WTC11 (cell line): ENCODE results near the gene NPHS1. TPM values are rescaled to one million over a fixed set of nuclear protein-coding genes. Genes with fewer than 3 reads are reported as not detected.

Experiments
- CREM ChIP-seq: sonication (generic); formaldehyde crosslinking; IDR thresholded peaks from 2 replicates; pipeline ENCODE4 v1.8.1; 2022; ENCODE audit warnings: mild to moderate bottlenecking, missing genetic modification reagents, moderate library complexity
- FOXK1 ChIP-seq: sonication (generic); formaldehyde crosslinking; IDR thresholded peaks from 2 replicates; pipeline ENCODE4 v1.8.0; 2022; ENCODE audit warnings: mild to moderate bottlenecking, moderate library complexity, missing genetic modification reagents
- FOXP1 ChIP-seq: sonication (generic); formaldehyde crosslinking; IDR thresholded peaks from 2 replicates; pipeline ENCODE4 v1.8.0; 2022; ENCODE audit warnings: missing genetic modification reagents, mild to moderate bottlenecking, moderate library complexity, borderline replicate concordance
- GRHL2 ChIP-seq: fragments of 250-450 bp; sonication (Bioruptor Pico); IDR thresholded peaks from 2 replicates; pipeline ENCODE4 v1.8.0; 2022; ENCODE audit warnings: mild to moderate bottlenecking, moderate library complexity; ENCODE audit not compliant: insufficient replicate concordance, severe bottlenecking
- IRF2 ChIP-seq: sonication (generic); formaldehyde crosslinking; IDR thresholded peaks from 2 replicates; pipeline ENCODE4 v1.8.0; 2022; ENCODE audit warnings: low read depth, missing genetic modification reagents, borderline replicate concordance
- MYBL2 ChIP-seq: sonication (generic); formaldehyde crosslinking; IDR thresholded peaks from 2 replicates; pipeline ENCODE4 v1.8.1; 2023; ENCODE audit warnings: mild to moderate bottlenecking, moderate library complexity, missing genetic modification reagents
- NFYB ChIP-seq: sonication (generic); formaldehyde crosslinking; conservative IDR thresholded peaks from 2 replicates; pipeline ENCODE4 v1.8.0; 2022; ENCODE audit warnings: low read depth, missing genetic modification reagents
- OVOL2 ChIP-seq: fragments of 250-450 bp; sonication (Bioruptor Pico); IDR thresholded peaks from 2 replicates; pipeline ENCODE4 v1.9.0; 2021; ENCODE audit warnings: mild to moderate bottlenecking, borderline replicate concordance
- PRRX2 ChIP-seq: fragments of 250-450 bp; sonication (Bioruptor Pico); IDR thresholded peaks from 2 replicates; pipeline ENCODE4 v1.8.0; 2021; ENCODE audit warnings: mild to moderate bottlenecking
- RELA ChIP-seq: sonication (generic); formaldehyde crosslinking; IDR thresholded peaks from 2 replicates; pipeline ENCODE4 v1.8.1; 2022; ENCODE audit warnings: missing genetic modification reagents, mild to moderate bottlenecking, borderline replicate concordance
- SMAD3 ChIP-seq: sonication (generic); formaldehyde crosslinking; IDR thresholded peaks from 2 replicates; pipeline ENCODE4 v1.8.0; 2022; ENCODE audit warnings: missing genetic modification reagents, mild to moderate bottlenecking, borderline replicate concordance
- SP1 ChIP-seq: sonication (generic); formaldehyde crosslinking; conservative IDR thresholded peaks from 2 replicates; pipeline ENCODE4 v1.8.1; 2022; ENCODE audit warnings: missing genetic modification reagents
- TEAD1 ChIP-seq: sonication (generic); formaldehyde crosslinking; IDR thresholded peaks from 2 replicates; pipeline ENCODE4 v1.8.0; 2022; ENCODE audit warnings: mild to moderate bottlenecking, missing genetic modification reagents
- TEAD4 ChIP-seq: sonication (generic); formaldehyde crosslinking; IDR thresholded peaks from 2 replicates; pipeline ENCODE4 v1.8.0; 2022; ENCODE audit warnings: mild to moderate bottlenecking, missing genetic modification reagents
- ZBTB21 ChIP-seq: sonication (generic); formaldehyde crosslinking; IDR thresholded peaks from 2 replicates; pipeline ENCODE4 v1.8.1; 2023; ENCODE audit warnings: mild to moderate bottlenecking, missing genetic modification reagents, borderline replicate concordance
- ZNF138 ChIP-seq: sonication (generic); formaldehyde crosslinking; conservative IDR thresholded peaks from 2 replicates; pipeline ENCODE4 v1.8.1; 2022; ENCODE audit warnings: mild to moderate bottlenecking, moderate library complexity, missing genetic modification reagents
- ZNF219 ChIP-seq: sonication (generic); formaldehyde crosslinking; IDR thresholded peaks from 2 replicates; pipeline ENCODE4 v1.8.0; 2023; ENCODE audit warnings: missing genetic modification reagents, mild to moderate bottlenecking, borderline replicate concordance
- ZNF671 ChIP-seq: fragments of 250-450 bp; sonication (Bioruptor Pico); IDR thresholded peaks from 2 replicates; pipeline ENCODE4 v1.8.0; 2021; ENCODE audit warnings: mild to moderate bottlenecking
- total RNA-seq: library from RNA; stranded (reverse); gene quantifications from 3 replicates; pipeline ENCODE4 v1.2.3, GENCODE V29; 2021
- TF ChIP-seq, protein P1 (sequence below): sonication (generic); formaldehyde crosslinking; IDR thresholded peaks from 2 replicates; pipeline ENCODE4 v1.8.1; 2022; ENCODE audit warnings: mild to moderate bottlenecking, moderate library complexity, missing genetic modification reagents
- TF ChIP-seq, protein P2 (sequence below): fragments of 250-450 bp; sonication (Bioruptor Pico); IDR thresholded peaks from 2 replicates; pipeline ENCODE4 v1.9.0; 2021; ENCODE audit warnings: mild to moderate bottlenecking
- TF ChIP-seq, protein P3 (sequence below): sonication (generic); formaldehyde crosslinking; IDR thresholded peaks from 2 replicates; pipeline ENCODE4 v1.8.1; 2023; ENCODE audit warnings: mild to moderate bottlenecking, moderate library complexity, missing genetic modification reagents
- TF ChIP-seq, protein P4 (sequence below): fragments of 250-450 bp; sonication (Bioruptor Pico); IDR thresholded peaks from 2 replicates; pipeline ENCODE4 v1.9.0; 2021; ENCODE audit warnings: mild to moderate bottlenecking, borderline replicate concordance
- TF ChIP-seq, protein P5 (sequence below): sonication (generic); formaldehyde crosslinking; IDR thresholded peaks from 2 replicates; pipeline ENCODE4 v1.8.1; 2023; ENCODE audit warnings: mild to moderate bottlenecking, missing genetic modification reagents
- TF ChIP-seq, protein P6 (sequence below): sonication (generic); formaldehyde crosslinking; IDR thresholded peaks from 2 replicates; pipeline ENCODE4 v1.8.0; 2022; ENCODE audit warnings: mild to moderate bottlenecking, missing genetic modification reagents
- TF ChIP-seq, protein P7 (sequence below): sonication (generic); formaldehyde crosslinking; IDR thresholded peaks from 2 replicates; pipeline ENCODE4 v1.8.0; 2023; ENCODE audit warnings: missing genetic modification reagents
- TF ChIP-seq, protein P8 (sequence below): sonication (generic); formaldehyde crosslinking; IDR thresholded peaks from 2 replicates; pipeline ENCODE4 v1.8.1; 2022; ENCODE audit warnings: low read depth, missing genetic modification reagents, borderline replicate concordance

NPHS1 gene
- total RNA-seq, 1 experiment from 2014 or later = 0.61 TPM

DNA sequence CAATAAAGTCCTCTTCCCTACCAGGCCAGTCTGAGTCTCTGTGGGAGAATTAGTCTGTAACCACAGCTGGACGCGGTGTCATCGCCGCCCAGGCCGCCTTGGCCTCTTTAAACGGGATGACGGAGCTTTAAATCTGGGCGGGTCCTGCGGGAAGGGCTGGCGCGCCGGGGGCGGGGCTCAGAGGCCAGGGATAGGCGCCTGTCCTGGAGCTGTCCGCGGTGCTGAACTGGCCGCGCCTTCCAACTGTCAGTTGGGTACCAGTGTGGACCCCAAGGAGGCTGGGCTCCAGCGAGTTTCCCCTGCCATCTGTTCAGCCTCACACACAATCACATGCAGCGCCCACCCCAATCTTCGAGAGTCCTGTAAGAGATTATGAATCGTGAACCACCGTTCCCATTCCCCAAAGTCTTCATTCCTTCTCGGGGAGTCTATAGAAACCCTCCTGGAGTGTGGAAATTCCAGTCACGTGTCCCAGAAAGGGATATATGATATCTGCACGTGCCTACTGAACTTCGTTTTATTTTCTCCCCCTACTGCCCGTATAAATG lies 27.5 kb upstream of the NPHS1 start (continued):
- no peak for TF ChIP-seq OVOL2 (CRISPR knock-in tag)
- no peak for TF ChIP-seq ZBTB21 (CRISPR knock-in tag)
- 0 out of 2 replicates have a peak, but pooled peaks have one; percentile 19 for TF ChIP-seq NFYB (CRISPR knock-in tag)
- TF ChIP-seq, protein P1, sequence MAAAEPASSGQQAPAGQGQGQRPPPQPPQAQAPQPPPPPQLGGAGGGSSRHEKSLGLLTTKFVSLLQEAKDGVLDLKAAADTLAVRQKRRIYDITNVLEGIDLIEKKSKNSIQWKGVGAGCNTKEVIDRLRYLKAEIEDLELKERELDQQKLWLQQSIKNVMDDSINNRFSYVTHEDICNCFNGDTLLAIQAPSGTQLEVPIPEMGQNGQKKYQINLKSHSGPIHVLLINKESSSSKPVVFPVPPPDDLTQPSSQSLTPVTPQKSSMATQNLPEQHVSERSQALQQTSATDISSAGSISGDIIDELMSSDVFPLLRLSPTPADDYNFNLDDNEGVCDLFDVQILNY (CRISPR knock-in tag) = peak; percentile 90
- no peak for TF ChIP-seq GRHL2 (CRISPR knock-in tag)
- TF ChIP-seq SMAD3 (CRISPR knock-in tag) = peak; percentile 93
- TF ChIP-seq, protein P2, sequence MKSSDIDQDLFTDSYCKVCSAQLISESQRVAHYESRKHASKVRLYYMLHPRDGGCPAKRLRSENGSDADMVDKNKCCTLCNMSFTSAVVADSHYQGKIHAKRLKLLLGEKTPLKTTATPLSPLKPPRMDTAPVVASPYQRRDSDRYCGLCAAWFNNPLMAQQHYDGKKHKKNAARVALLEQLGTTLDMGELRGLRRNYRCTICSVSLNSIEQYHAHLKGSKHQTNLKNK (CRISPR knock-in tag) = no peak
- TF ChIP-seq, protein P3, sequence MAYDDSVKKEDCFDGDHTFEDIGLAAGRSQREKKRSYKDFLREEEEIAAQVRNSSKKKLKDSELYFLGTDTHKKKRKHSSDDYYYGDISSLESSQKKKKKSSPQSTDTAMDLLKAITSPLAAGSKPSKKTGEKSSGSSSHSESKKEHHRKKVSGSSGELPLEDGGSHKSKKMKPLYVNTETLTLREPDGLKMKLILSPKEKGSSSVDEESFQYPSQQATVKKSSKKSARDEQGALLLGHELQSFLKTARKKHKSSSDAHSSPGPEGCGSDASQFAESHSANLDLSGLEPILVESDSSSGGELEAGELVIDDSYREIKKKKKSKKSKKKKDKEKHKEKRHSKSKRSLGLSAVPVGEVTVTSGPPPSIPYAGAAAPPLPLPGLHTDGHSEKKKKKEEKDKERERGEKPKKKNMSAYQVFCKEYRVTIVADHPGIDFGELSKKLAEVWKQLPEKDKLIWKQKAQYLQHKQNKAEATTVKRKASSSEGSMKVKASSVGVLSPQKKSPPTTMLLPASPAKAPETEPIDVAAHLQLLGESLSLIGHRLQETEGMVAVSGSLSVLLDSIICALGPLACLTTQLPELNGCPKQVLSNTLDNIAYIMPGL (CRISPR knock-in tag) = peak; percentile 57
- no peak for TF ChIP-seq ZNF671 (CRISPR knock-in tag)
- TF ChIP-seq PRRX2 = no peak
- TF ChIP-seq MYBL2 (CRISPR knock-in tag) = no peak; the same call in 1 of the 2 replicates
- TF ChIP-seq, protein P4, sequence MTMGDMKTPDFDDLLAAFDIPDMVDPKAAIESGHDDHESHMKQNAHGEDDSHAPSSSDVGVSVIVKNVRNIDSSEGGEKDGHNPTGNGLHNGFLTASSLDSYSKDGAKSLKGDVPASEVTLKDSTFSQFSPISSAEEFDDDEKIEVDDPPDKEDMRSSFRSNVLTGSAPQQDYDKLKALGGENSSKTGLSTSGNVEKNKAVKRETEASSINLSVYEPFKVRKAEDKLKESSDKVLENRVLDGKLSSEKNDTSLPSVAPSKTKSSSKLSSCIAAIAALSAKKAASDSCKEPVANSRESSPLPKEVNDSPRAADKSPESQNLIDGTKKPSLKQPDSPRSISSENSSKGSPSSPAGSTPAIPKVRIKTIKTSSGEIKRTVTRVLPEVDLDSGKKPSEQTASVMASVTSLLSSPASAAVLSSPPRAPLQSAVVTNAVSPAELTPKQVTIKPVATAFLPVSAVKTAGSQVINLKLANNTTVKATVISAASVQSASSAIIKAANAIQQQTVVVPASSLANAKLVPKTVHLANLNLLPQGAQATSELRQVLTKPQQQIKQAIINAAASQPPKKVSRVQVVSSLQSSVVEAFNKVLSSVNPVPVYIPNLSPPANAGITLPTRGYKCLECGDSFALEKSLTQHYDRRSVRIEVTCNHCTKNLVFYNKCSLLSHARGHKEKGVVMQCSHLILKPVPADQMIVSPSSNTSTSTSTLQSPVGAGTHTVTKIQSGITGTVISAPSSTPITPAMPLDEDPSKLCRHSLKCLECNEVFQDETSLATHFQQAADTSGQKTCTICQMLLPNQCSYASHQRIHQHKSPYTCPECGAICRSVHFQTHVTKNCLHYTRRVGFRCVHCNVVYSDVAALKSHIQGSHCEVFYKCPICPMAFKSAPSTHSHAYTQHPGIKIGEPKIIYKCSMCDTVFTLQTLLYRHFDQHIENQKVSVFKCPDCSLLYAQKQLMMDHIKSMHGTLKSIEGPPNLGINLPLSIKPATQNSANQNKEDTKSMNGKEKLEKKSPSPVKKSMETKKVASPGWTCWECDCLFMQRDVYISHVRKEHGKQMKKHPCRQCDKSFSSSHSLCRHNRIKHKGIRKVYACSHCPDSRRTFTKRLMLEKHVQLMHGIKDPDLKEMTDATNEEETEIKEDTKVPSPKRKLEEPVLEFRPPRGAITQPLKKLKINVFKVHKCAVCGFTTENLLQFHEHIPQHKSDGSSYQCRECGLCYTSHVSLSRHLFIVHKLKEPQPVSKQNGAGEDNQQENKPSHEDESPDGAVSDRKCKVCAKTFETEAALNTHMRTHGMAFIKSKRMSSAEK = no peak
- TF ChIP-seq, protein P5, sequence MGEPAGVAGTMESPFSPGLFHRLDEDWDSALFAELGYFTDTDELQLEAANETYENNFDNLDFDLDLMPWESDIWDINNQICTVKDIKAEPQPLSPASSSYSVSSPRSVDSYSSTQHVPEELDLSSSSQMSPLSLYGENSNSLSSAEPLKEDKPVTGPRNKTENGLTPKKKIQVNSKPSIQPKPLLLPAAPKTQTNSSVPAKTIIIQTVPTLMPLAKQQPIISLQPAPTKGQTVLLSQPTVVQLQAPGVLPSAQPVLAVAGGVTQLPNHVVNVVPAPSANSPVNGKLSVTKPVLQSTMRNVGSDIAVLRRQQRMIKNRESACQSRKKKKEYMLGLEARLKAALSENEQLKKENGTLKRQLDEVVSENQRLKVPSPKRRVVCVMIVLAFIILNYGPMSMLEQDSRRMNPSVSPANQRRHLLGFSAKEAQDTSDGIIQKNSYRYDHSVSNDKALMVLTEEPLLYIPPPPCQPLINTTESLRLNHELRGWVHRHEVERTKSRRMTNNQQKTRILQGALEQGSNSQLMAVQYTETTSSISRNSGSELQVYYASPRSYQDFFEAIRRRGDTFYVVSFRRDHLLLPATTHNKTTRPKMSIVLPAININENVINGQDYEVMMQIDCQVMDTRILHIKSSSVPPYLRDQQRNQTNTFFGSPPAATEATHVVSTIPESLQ = no peak
- TF ChIP-seq, protein P6, sequence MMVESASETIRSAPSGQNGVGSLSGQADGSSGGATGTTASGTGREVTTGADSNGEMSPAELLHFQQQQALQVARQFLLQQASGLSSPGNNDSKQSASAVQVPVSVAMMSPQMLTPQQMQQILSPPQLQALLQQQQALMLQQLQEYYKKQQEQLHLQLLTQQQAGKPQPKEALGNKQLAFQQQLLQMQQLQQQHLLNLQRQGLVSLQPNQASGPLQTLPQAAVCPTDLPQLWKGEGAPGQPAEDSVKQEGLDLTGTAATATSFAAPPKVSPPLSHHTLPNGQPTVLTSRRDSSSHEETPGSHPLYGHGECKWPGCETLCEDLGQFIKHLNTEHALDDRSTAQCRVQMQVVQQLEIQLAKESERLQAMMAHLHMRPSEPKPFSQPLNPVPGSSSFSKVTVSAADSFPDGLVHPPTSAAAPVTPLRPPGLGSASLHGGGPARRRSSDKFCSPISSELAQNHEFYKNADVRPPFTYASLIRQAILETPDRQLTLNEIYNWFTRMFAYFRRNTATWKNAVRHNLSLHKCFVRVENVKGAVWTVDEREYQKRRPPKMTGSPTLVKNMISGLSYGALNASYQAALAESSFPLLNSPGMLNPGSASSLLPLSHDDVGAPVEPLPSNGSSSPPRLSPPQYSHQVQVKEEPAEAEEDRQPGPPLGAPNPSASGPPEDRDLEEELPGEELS (CRISPR knock-in tag) = peak; percentile 96
- peak; percentile 68; the same call in 1 of the 2 replicates for TF ChIP-seq CREM (CRISPR knock-in tag)
- TF ChIP-seq TEAD1 (CRISPR knock-in tag) = peak; percentile 95
- peak; percentile 94; the same call in 1 of the 2 replicates for TF ChIP-seq FOXP1
- peak; percentile 87; the same call in 1 of the 2 replicates for TF ChIP-seq RELA (CRISPR knock-in tag)
- TF ChIP-seq FOXK1 (CRISPR knock-in tag) = peak; percentile 90; the same call in 1 of the 2 replicates
- TF ChIP-seq ZNF138 (CRISPR knock-in tag) = no peak; the same call in 1 of the 2 replicates
- TF ChIP-seq TEAD4 (CRISPR knock-in tag) = peak; percentile 70; the same call in 1 of the 2 replicates
- TF ChIP-seq SP1 (CRISPR knock-in tag) = peak; percentile 85
- TF ChIP-seq, protein P7, sequence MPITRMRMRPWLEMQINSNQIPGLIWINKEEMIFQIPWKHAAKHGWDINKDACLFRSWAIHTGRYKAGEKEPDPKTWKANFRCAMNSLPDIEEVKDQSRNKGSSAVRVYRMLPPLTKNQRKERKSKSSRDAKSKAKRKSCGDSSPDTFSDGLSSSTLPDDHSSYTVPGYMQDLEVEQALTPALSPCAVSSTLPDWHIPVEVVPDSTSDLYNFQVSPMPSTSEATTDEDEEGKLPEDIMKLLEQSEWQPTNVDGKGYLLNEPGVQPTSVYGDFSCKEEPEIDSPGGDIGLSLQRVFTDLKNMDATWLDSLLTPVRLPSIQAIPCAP (CRISPR knock-in tag) = peak; percentile 81; the same call in 1 of the 2 replicates
- no peak for TF ChIP-seq ZNF219
- TF ChIP-seq, protein P8, sequence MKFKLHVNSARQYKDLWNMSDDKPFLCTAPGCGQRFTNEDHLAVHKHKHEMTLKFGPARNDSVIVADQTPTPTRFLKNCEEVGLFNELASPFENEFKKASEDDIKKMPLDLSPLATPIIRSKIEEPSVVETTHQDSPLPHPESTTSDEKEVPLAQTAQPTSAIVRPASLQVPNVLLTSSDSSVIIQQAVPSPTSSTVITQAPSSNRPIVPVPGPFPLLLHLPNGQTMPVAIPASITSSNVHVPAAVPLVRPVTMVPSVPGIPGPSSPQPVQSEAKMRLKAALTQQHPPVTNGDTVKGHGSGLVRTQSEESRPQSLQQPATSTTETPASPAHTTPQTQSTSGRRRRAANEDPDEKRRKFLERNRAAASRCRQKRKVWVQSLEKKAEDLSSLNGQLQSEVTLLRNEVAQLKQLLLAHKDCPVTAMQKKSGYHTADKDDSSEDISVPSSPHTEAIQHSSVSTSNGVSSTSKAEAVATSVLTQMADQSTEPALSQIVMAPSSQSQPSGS = no peak
- no peak for TF ChIP-seq IRF2 (CRISPR knock-in tag)
